Endothelial cell of umbilical vein (primary cell): ENCODE data around the gene PLD2.

Source experiments
- MYC ChIP-seq: IDR thresholded peaks from one replicate; pipeline ENCODE4 v1.6.1; 2011; ENCODE audit warnings: mild to moderate bottlenecking, low read depth, low read length
- POLR2A ChIP-seq: IDR thresholded peaks from 2 replicates; pipeline ENCODE4 v1.6.1; 2012; ENCODE audit warnings: low read depth, mild to moderate bottlenecking, control low read depth, low read length
- POLR2AphosphoS5 ChIP-seq: IDR thresholded peaks from 2 replicates; pipeline ENCODE4 v1.6.1; 2012; ENCODE audit warnings: low read depth, mild to moderate bottlenecking, control low read depth, low read length, moderate library complexity; ENCODE audit not compliant: insufficient read depth
- TF ChIP-seq, protein P1 (sequence below), 2 donors: IDR thresholded peaks; 1 replicate in 1 of 2; 2 replicates in 1 of 2; pipeline ENCODE4 v1.5.1; 2011; ENCODE audit warnings: low read length in 2 of 2, mild to moderate bottlenecking in 2 of 2, moderate library complexity in 2 of 2, control low read depth in 1 of 2, inconsistent platforms in 1 of 2, low read depth in 1 of 2; ENCODE audit not compliant: insufficient read depth in 1 of 2; ENCODE audit errors: extremely low read depth in 1 of 2

DNA sequence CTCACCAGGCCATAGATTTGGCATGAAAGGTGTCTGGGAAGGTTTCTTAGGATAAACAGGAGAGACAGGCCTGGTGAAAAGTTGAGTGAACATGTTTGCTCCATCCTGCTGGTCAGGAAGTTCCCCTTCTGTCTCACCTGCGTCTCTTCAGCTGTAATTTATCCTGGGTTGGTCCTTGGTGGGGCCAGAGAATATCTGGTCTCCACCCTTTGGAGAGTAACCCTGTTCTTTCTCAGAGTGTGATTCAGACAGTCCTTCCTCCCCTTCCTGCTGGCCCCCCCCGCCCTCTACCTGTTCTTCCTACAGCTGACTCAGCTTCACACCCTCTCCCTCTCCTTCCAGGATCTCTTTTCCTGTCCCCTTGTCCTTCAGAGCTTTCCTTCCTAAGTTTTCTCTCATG is 43.3 kb downstream of the PLD2 start:
- TF ChIP-seq POLR2AphosphoS5, result no peak
- TF ChIP-seq, protein P1, sequence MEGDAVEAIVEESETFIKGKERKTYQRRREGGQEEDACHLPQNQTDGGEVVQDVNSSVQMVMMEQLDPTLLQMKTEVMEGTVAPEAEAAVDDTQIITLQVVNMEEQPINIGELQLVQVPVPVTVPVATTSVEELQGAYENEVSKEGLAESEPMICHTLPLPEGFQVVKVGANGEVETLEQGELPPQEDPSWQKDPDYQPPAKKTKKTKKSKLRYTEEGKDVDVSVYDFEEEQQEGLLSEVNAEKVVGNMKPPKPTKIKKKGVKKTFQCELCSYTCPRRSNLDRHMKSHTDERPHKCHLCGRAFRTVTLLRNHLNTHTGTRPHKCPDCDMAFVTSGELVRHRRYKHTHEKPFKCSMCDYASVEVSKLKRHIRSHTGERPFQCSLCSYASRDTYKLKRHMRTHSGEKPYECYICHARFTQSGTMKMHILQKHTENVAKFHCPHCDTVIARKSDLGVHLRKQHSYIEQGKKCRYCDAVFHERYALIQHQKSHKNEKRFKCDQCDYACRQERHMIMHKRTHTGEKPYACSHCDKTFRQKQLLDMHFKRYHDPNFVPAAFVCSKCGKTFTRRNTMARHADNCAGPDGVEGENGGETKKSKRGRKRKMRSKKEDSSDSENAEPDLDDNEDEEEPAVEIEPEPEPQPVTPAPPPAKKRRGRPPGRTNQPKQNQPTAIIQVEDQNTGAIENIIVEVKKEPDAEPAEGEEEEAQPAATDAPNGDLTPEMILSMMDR (IDR thresholded peaks at IDR 0.05; ENCODE audit: extremely low read depth in 1 of 2, insufficient read depth in 1 of 2, low read depth in 1 of 2, low read length in 2 of 2), result no peak
- no peak for TF ChIP-seq POLR2A
- TF ChIP-seq MYC, result no peak
